Esophagus mucosa (tissue), 1 donor: ENCODE data around the gene FKBP11. TPM values are rescaled to one million over a fixed set of nuclear protein-coding genes. Genes with fewer than 3 reads are reported as not detected.

Source experiments
- ATAC-seq: fragments of 200-7000 bp; cut with Tn5 transposase; one replicate; pipeline ENCODE4 v1.9.1; 2020
- total RNA-seq: library from RNA; stranded (reverse); gene quantifications from one replicate; pipeline ENCODE4 v1.2.4, GENCODE V29; 2023
- donor health status: DM: yes; HTN: yes; CAD: no.

Gene FKBP11
- 13.1 TPM for total RNA-seq

GRCh38 chr12:48925304-48926011, at the start of gene FKBP11:
TSS of gene FKBP11 (minus strand) at chr12:48925492. CDS start at chr12:48925428, 64 bp downstream.
- peak; percentile 83 for ATAC-seq

DNA sequence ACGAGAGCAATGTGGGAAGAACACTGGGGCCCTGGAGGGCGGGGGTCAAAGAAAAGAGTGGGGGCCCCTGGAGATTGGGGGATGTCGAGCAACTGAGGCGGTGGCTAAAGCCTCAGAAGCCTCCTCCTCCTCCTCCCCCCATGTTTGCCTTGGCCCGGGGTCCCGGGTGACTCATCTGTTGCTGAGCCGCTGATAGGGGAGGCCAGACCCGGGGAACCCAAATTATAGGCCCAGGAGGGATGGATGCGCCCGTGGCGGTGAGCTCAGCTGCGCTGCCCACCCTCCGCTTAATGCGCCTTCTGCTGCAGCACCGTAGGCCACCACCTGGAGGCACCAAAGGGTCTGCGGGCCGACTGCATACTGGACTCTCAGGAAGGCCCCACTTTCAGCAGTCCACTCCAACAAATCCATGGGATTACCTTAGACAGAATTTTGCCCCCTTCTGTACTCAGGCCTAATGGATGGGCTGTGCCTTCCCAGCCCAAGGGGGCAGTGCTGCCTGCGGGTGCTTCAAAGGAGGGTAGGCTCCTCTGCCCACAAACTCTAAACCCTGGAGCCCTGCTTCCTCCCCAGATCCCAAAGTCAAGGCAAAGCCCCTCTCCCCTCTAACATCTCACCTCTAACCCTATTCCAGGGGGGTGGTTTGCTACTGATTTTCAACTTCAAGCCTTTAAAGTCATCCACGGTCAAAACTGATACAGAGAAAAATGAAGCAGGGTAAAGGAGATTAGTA, 48.8 kb upstream of the FKBP11 start:
- ATAC-seq: no peak

GRCh38 chr12:48973531-48973930, 48.2 kb upstream of the FKBP11 start:
- ATAC-seq: no peak

DNA sequence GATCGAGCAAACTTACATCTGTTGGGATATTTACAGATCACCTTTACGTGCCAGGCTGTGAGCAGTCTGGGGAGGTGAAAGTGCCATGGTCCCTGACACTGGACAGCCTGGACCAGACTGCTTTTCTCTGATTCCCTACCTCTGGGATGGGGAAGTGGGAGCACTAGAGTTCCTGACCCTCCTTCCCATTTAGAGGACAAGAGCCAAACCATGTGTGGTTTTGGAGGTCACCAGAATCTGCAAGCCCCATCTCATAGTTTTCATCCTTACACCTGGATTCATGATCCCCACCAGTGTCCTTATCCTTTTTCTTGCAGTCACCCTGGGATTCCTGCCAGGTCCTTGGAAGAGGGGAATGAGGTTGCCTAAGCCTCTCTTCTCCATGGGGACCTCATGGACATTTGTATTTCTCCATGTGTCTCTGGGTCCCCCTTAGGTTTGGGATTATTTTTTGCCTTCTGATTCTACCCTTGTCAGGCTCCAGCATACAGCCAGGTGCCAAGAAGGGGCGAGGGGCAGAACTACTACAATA, 47.7 kb upstream of the FKBP11 start:
- ATAC-seq: no peak

- ATAC-seq: no peak
These were observed 47.1 kb upstream of the FKBP11 start for GRCh38 chr12:48972213-48972951.

GRCh38 chr12:48970702-48971334, 45.5 kb upstream of the FKBP11 start:
- ATAC-seq: no peak

DNA sequence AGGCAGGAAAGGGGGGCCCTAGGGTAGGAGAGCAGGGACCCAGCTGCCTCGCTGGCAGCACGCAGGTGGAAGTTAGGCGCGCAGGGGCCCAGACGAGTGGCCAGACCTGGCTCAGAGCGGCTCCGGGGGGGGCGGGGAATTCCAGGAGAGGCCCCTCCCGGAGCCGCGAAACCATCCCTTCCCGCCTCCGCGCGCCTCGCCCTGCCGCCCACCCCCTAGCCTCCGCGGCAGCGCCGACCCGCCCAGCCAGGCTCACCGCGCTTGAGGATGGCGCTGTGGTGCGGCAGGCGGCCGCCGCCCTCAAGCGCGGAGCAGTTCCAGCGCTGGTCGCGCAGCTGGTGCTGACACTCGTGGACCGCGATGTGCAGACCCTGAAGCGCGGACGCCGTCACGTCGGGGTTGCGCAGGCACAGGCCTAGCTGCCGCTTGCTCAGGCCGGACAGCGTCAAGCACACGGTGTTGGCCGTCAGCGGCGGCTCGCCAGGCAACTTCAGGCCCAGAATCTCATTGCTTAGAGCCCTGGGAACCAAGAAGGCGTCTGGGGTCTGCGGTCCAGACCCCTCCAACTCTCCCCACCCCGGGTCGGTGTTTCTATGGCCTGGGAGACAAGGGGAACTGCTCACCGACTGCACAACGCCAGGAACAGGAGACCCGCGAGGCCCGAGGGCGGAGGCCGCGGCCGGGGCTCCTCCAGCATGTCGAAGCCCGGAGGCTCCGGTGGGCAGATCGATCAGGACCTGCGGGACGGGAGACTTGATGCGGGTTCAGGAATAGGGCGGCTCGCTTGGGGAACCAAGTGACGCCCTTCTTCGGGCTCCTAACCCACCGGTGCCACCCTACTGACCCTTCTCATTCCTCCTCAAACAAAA, 44.8 kb upstream of the FKBP11 start:
- peak; percentile 48 for ATAC-seq

- no peak for ATAC-seq
These were observed 44.0 kb upstream of the FKBP11 start for GRCh38 chr12:48969160-48969771.

DNA sequence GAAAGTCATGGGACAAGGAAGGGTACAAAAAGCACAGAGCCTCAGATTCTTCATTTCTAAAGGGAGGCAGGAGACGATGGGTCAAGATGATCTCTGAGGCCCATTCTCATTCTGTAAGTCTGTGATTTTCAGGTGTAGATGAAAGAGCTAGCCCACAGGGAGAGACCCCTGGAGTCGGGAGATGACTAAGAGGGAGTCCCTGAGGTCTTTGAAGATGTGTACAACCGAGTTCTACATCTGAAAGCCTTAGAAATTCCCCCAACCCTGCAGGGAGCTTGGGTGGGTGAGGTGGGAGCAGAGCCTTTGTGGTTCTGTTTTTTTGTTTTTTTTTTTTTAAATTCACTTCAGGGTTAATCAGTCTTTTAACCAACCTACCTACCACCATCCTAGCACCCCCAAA, 43.2 kb upstream of the FKBP11 start:
- ATAC-seq: no peak

- ATAC-seq: no peak
These were observed 42.7 kb upstream of the FKBP11 start for GRCh38 chr12:48967991-48968390.

GRCh38 chr12:48966177-48966895, 41.0 kb upstream of the FKBP11 start:
- ATAC-seq: no peak

DNA sequence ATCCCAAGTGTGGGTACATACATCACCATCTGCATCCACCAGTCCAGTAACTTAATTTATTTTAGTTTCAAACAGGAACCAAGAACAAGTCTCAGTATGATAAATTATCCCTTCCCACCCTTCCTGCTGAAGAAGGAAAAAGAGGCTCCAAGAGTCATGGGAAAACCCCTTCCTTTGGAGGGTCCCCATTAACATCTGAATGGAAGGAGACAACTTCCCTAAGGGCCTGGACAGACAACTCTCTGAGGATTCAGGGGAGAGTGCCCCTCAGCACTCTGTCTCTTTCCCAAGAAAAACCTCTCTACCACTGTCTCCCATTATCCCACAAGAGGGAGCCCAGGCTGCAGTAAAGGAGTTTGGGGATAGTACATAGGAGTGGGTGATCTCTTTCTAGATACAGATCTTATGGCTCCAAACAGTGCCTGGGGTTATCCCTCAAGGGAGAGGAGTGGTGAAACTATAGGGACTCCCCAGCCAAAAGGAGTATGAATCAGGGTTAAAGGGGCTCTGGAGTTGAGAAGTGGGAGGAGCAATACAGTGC, 40.1 kb upstream of the FKBP11 start:
- no peak for ATAC-seq

DNA sequence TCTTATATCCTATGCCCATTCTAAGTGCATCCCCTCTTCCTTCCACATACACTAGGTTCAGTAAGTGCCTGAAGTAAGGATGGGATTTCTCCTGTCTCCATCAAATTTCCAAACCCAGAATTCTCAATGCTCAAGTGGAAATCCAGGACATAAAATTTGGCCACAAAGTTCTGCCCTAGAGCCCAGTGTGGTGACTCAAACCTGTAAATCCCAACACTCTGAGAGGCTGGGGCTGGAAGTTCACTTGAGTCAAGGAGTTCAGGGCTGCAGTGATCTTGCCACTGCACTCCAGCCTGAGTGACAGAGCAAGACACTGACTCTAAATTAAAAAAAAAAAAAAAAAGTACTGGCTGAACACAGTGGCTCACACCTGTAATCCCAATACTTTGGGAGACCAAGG, 36.5 kb upstream of the FKBP11 start:
- no peak for ATAC-seq

- ATAC-seq: no peak
These were observed 36.0 kb upstream of the FKBP11 start for GRCh38 chr12:48961331-48961730.

GRCh38 chr12:48960834-48961233, 35.5 kb upstream of the FKBP11 start:
- ATAC-seq: no peak

- ATAC-seq: no peak
These were observed 32.7 kb upstream of the FKBP11 start for GRCh38 chr12:48958049-48958388.

- peak; percentile 92 for ATAC-seq
These were observed 32.1 kb upstream of the FKBP11 start, which contains the start of gene ARF3 for GRCh38 chr12:48957141-48958048. TSS of gene ARF3 (minus strand) at chr12:48957487. CDS start at chr12:48941095, 16,392 bp downstream.

- peak; percentile 84 for ATAC-seq
These were observed 31.2 kb upstream of the FKBP11 start for GRCh38 chr12:48956279-48957140.
